K562 (cell line): ENCODE data around the gene UBXN6. TPM values are rescaled to one million over a fixed set of nuclear protein-coding genes. Genes with fewer than 3 reads are reported as not detected.

Source experiments
- BACH1 ChIP-seq: fragments of 200-800 bp; sonication (Bioruptor generic); IDR thresholded peaks from 2 replicates; pipeline ENCODE4 v1.6.1; 2016; ENCODE audit warnings: missing genetic modification characterization, missing compliant biosample characterization
- GTF2E2 ChIP-seq: fragments of 200-800 bp; sonication (Bioruptor generic); IDR thresholded peaks from 2 replicates; pipeline ENCODE4 v1.6.1; 2016; ENCODE audit warnings: missing genetic modification characterization, missing compliant biosample characterization
- KDM4B ChIP-seq, 2 experiments: fragments of 450-650 bp in 1 of 2; sonication (generic) in 1 of 2; IDR thresholded peaks; 2 replicates each; pipeline ENCODE4 v1.6.1; 2016 to 2017; ENCODE audit warnings: borderline replicate concordance in 2 of 2, antibody characterized with exemption in 1 of 2, low read depth in 1 of 2, mild to moderate bottlenecking in 1 of 2
- MNT ChIP-seq, 2 experiments: fragments of 450-650 bp; conservative IDR thresholded peaks; 2 replicates each; pipeline ENCODE4 v1.6.1; 2017; ENCODE audit warnings: mild to moderate bottlenecking in 2 of 2, moderate library complexity in 2 of 2
- MXD1 ChIP-seq: fragments of 250-450 bp; sonication (Bioruptor Pico); IDR thresholded peaks from 2 replicates; pipeline ENCODE4 v1.8.0; 2021; ENCODE audit warnings: borderline replicate concordance, mild to moderate bottlenecking, moderate library complexity; ENCODE audit not compliant: poor library complexity, severe bottlenecking
- NFE2 ChIP-seq: IDR thresholded peaks from 2 replicates; pipeline ENCODE4 v1.6.1; 2014; ENCODE audit warnings: antibody characterized with exemption, low read depth
- PTTG1 ChIP-seq: fragments of 450-650 bp; IDR thresholded peaks from 2 replicates; pipeline ENCODE4 v1.6.1; 2016; ENCODE audit warnings: low read depth, mild to moderate bottlenecking, missing genetic modification characterization, missing compliant biosample characterization
- REST ChIP-seq, 2 experiments: fragments of 450-650 bp; formaldehyde crosslinking in 1 of 2; IDR thresholded peaks; 2 replicates each; pipeline versions ENCODE4 v1.4.0 to v1.6.1; 2014 to 2020; ENCODE audit warnings: mild to moderate bottlenecking in 2 of 2, borderline replicate concordance in 1 of 2, low read depth in 1 of 2
- RFX5 ChIP-seq: IDR thresholded peaks from 2 replicates; pipeline ENCODE4 v1.6.1; 2011; ENCODE audit warnings: low read depth, mild to moderate bottlenecking, improper control_type of control experiment, low read length
- ZBTB11 ChIP-seq, 3 experiments: fragments of 200-800 bp in 1 of 3; fragments of 250-450 bp in 1 of 3; fragments of 450-650 bp in 1 of 3; sonication (Bioruptor Pico) in 1 of 3; sonication (Bioruptor generic) in 1 of 3; formaldehyde crosslinking in 1 of 3; IDR thresholded peaks; 2 replicates each; pipeline versions ENCODE4 v1.6.1 to v1.8.0; 2016 to 2022; ENCODE audit warnings: mild to moderate bottlenecking in 2 of 3, missing genetic modification characterization in 2 of 3, missing compliant biosample characterization in 1 of 3, moderate library complexity in 1 of 3
- ZNF175 ChIP-seq: fragments of 200-800 bp; sonication (Bioruptor generic); IDR thresholded peaks from 2 replicates; pipeline ENCODE4 v1.6.1; 2016; ENCODE audit warnings: low read depth, mild to moderate bottlenecking, missing genetic modification characterization, missing compliant biosample characterization
- ZNF23 ChIP-seq: fragments of 250-450 bp; sonication (Bioruptor Pico); IDR thresholded peaks from 2 replicates; pipeline ENCODE4 v1.4.0; 2020; ENCODE audit warnings: mild to moderate bottlenecking
- ZNF785 ChIP-seq: fragments of 250-450 bp; sonication (Bioruptor Pico); IDR thresholded peaks from 2 replicates; pipeline ENCODE4 v1.4.0; 2020; ENCODE audit warnings: mild to moderate bottlenecking
- polyA plus RNA-seq, 8 experiments: library from polyadenylated mRNA; depleted of rRNA in 4 of 8; stranded (reverse) in 5 of 8; unstranded in 3 of 8; fragments of >200 nt; fragmentation: Nextera tagmentation in 2 of 8; fragmentation: Illumina TruSeq in 1 of 8; extraction: Ambion mirVana in 2 of 8; extraction: Trizol in 1 of 8; gene quantifications; 2 replicates each; pipeline versions ENCODE4 v1.2.1 to v1.2.3, GENCODE V29; 2011 to 2014; ENCODE audit warnings: inconsistent platforms in 1 of 8, missing spikeins in 1 of 8
- total RNA-seq, 7 experiments: library from RNA; depleted of rRNA in 6 of 7; stranded (reverse); fragments of >200 nt in 6 of 7; fragmentation: Illumina TruSeq in 2 of 7; extraction: Trizol in 2 of 7; gene quantifications; 2 replicates each; pipeline versions ENCODE4 v1.2.1 to v1.2.3, GENCODE V29; 2011 to 2021; ENCODE audit warnings: low replicate concordance in 1 of 7

UBXN6 gene
- total and polyA plus RNA-seq, 9 of the 15 experiments (the other 6 are each of a cell fraction or from before 2014, with no cell fraction given), result 0.48 to 90.2 (median 29.5) TPM

GRCh38 chr19:4399812-4400134 is 57.8 kb downstream of the UBXN6 start (continued):
- TF ChIP-seq REST (IDR thresholded peaks at IDR 0.05; ENCODE audit: borderline replicate concordance), result no peak
- TF ChIP-seq REST (CRISPR knock-in tag; IDR thresholded peaks at IDR 0.05; ENCODE audit: low read depth), result no peak
- TF ChIP-seq PTTG1 (tag), result no peak
- TF ChIP-seq ZNF23 (CRISPR knock-in tag), result no peak
- TF ChIP-seq BACH1, result no peak
- TF ChIP-seq ZNF785 (CRISPR knock-in tag), result no peak
- no peak for TF ChIP-seq GTF2E2 (tag)
- TF ChIP-seq KDM4B (IDR thresholded peaks at IDR 0.05; ENCODE audit: borderline replicate concordance in 2 of 2, low read depth in 1 of 2), result 0 out of 4 replicates have a peak, but pooled peaks of 1 of the 2 experiments have one; percentile 17
- TF ChIP-seq MXD1 (CRISPR knock-in tag), result no peak
- no peak for TF ChIP-seq ZNF175
- TF ChIP-seq ZBTB11 (CRISPR knock-in tag; IDR thresholded peaks at IDR 0.05), result no peak
- no peak for TF ChIP-seq NFE2
- TF ChIP-seq RFX5, result no peak
- TF ChIP-seq MNT (conservative IDR thresholded peaks at IDR 0.05), result 0 out of 4 replicates have a peak, but pooled peaks of 1 of the 2 experiments have one; percentile 7
